Glomerular visceral epithelial cell (primary cell): Measurements from ENCODE around the gene TMEM42.
A peak's percentile ranks its signal among the peaks of the same experiment; 100 is the strongest.
"Not testable (repeated sequence)": the region's sequence is repeated elsewhere in the genome, so short reads cannot be mapped to it uniquely, and the experiment has no call there.

Source experiments
- DNase-seq: peaks from one replicate; pipeline ENCODE4 v3.0.0-alpha.2; 2016; ENCODE audit errors: extremely low spot score

Gene TMEM42

GRCh38 chr3:44861412-44862225 lies at the start of gene TMEM42:
TSS of gene TMEM42 (plus strand) at chr3:44861912. CDS start at chr3:44861925, 13 bp downstream.
- peak; percentile 77 for DNase-seq

GRCh38 chr3:44814751-44815150 lies 47.0 kb upstream of the TMEM42 start:
- no peak for DNase-seq

GRCh38 chr3:44816334-44816733 lies 45.4 kb upstream of the TMEM42 start:
- DNase-seq = not testable (repeated sequence)

GRCh38 chr3:44821206-44821605 lies 40.5 kb upstream of the TMEM42 start:
- not testable (repeated sequence) for DNase-seq

- DNase-seq = peak; percentile 69
Observed at GRCh38 chr3:44825264-44825925, 36.3 kb upstream of the TMEM42 start.

- DNase-seq = no peak
Observed at GRCh38 chr3:44827196-44827595, 34.5 kb upstream of the TMEM42 start.

- no peak for DNase-seq
Observed at GRCh38 chr3:44831232-44831631, 30.5 kb upstream of the TMEM42 start.

- no peak for DNase-seq
Observed at GRCh38 chr3:44832032-44832431, 29.7 kb upstream of the TMEM42 start.

GRCh38 chr3:44832965-44833364 lies 28.7 kb upstream of the TMEM42 start:
- DNase-seq = no peak

GRCh38 chr3:44833394-44833793 lies 28.3 kb upstream of the TMEM42 start:
- no peak for DNase-seq

- DNase-seq = no peak
Observed at GRCh38 chr3:44835684-44836083, 26.0 kb upstream of the TMEM42 start.

GRCh38 chr3:44842376-44842775 lies 19.3 kb upstream of the TMEM42 start:
- DNase-seq = no peak

- no peak for DNase-seq
Observed at GRCh38 chr3:44845528-44846520, 15.9 kb upstream of the TMEM42 start.

- DNase-seq = no peak
Observed at GRCh38 chr3:44848634-44849033, 13.1 kb upstream of the TMEM42 start.

GRCh38 chr3:44856663-44857062 lies 5.0 kb upstream of the TMEM42 start:
- not testable (repeated sequence) for DNase-seq

- no peak for DNase-seq
Observed at GRCh38 chr3:44860117-44860516, 1.6 kb upstream of the TMEM42 start.

- DNase-seq = no peak
Observed at GRCh38 chr3:44862226-44862637, 520 bp downstream of the TMEM42 start.

- DNase-seq = no peak
Observed at GRCh38 chr3:44865272-44866035, 3.7 kb downstream of the TMEM42 start.

GRCh38 chr3:44867421-44868111 lies 5.9 kb downstream of the TMEM42 start:
- no peak for DNase-seq

GRCh38 chr3:44870375-44871061 lies 8.8 kb downstream of the TMEM42 start:
- DNase-seq = no peak
